Retinal pigment epithelial cell (primary cell): ENCODE measurements around the gene GALNT9.
A peak's percentile ranks its signal among the peaks of the same experiment; 100 is the strongest.

Experiments used
- DNase-seq: peaks from one replicate; pipeline ENCODE4 v3.0.0-alpha.2; 2010; ENCODE audit warnings: low read depth
- H3K4me3 ChIP-seq: 2 replicates; pipeline ENCODE4 v1.5.1; 2011; ENCODE audit warnings: mild to moderate bottlenecking, low read length, control low read depth, moderate library complexity
- TF ChIP-seq, protein P1 (sequence below): conservative IDR thresholded peaks from 2 replicates; pipeline ENCODE4 v1.5.1; 2011; ENCODE audit warnings: low read depth, low read length, control low read depth, inconsistent platforms

GALNT9 gene

DNA sequence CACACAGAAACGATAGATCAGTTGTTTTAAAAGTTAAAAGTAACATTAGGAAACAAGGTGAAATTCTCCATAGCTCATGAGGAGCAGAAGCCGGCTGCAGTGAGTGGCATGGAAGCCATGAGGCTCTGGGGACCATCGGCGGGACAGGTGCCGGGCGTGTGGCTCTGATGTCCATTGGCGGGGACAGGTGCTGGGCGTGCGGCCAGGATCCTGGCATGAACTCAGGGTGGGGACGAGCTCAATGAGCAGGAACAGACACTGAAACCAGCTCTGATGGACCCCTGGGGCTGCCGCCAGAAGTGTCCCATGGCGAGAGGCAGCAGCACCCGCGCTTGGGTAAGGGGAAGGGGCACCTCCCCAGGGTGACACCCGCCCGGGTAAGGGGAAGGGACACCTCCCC lies 110.1 kb downstream of the GALNT9 start:
- TF ChIP-seq, protein P1, sequence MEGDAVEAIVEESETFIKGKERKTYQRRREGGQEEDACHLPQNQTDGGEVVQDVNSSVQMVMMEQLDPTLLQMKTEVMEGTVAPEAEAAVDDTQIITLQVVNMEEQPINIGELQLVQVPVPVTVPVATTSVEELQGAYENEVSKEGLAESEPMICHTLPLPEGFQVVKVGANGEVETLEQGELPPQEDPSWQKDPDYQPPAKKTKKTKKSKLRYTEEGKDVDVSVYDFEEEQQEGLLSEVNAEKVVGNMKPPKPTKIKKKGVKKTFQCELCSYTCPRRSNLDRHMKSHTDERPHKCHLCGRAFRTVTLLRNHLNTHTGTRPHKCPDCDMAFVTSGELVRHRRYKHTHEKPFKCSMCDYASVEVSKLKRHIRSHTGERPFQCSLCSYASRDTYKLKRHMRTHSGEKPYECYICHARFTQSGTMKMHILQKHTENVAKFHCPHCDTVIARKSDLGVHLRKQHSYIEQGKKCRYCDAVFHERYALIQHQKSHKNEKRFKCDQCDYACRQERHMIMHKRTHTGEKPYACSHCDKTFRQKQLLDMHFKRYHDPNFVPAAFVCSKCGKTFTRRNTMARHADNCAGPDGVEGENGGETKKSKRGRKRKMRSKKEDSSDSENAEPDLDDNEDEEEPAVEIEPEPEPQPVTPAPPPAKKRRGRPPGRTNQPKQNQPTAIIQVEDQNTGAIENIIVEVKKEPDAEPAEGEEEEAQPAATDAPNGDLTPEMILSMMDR = no peak
- no peak overlapping the region for H3K4me3 ChIP-seq

DNA sequence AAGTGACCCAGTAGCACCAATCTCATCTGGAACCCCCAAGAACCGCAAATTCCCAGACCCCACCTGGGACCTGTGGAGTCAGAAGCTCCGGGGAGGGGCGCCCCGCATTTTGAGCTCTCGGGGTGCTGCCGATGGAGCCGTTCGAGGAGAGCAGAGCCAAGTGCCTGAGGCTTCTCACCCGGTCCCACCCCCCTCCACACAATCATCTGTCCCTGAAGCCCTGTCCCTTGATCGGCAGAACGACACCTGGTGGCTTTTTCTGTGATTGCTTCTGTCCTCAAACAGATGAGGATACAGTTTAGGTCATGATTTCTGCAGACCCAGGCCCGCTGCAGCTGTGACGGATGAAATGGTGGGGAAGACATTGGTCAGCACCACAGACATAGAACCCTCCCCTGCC lies 110.5 kb downstream of the GALNT9 start:
- TF ChIP-seq, protein P1 = peak; percentile 32
- no peak for DNase-seq
- no peak overlapping the region for H3K4me3 ChIP-seq

More for the DNA sequence above, 110.1 kb downstream of the GALNT9 start:
- DNase-seq = no peak

DNA sequence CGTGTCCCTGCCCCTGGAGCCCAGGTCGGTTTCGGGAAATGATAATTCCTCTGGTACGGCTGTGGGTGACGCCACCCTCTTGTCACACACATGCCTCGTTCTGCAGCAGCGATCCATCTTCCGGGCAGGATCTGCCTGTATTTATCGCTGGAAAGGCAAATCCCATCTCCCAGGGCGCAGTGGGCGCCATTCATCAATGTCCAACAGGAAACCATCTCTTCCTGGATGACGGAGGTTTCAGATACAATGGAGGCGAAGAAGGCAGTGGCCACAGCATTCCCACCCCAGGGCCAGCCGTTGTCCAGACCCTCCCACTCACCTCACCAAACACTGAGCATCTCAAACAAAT lies 110.9 kb downstream of the GALNT9 start:
- TF ChIP-seq, protein P1 = no peak
- DNase-seq = no peak
- no peak overlapping the region for H3K4me3 ChIP-seq

DNA sequence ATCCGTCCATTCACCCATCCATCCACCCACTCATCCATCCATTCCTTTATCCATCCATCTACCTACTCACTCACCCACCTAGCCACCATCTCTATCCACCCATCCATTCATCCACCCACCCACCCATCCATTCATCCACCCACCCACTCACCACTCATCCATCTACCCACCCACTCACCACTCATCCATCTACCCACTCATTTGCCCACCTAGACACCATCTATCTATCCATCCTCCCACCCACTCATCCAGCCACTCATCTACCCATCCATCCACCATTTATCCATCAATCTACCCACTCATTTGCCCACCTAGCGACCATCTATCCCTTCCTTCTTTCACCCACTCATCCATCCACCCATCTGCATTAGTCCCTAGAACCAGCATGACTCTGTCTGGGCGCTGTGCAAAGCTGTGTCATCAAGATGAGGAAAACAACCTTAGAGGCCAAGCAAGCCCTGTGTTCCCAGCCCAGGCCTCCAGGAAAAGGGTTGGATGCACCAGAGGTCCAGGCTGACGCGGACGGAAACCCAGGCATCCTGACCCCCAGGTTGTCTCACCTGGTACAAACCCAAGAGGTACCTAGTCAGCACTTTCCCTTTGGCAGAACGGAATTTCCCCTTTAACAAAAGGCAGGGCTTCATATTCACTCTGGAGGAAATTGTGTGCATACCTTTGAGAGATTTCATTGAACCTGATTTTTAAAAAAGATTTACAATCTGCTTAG lies 111.4 kb downstream of the GALNT9 start:
- H3K4me3 ChIP-seq = no peak overlapping the region
- TF ChIP-seq, protein P1 = no peak

DNA sequence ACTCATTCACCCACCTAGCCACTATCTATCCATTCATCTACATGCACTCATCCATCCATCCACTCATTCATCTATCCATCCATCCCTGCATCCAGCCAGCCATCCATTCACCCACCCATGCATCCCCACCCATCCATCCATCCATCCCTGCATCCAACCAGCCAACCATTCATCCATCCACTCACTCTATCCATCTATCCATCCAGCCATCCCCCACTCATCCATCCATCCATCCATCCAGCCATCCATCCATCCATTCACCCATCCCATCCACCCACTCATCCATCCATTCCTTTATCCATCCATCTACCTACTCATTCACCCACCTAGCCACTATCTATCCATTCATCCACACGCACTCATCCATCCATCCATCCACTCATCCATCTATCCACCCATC lies 112.0 kb downstream of the GALNT9 start:
- DNase-seq = no peak
- no peak overlapping the region for H3K4me3 ChIP-seq
- TF ChIP-seq, protein P1 = no peak

More for the DNA sequence above, 111.4 kb downstream of the GALNT9 start:
- no peak for DNase-seq

DNA sequence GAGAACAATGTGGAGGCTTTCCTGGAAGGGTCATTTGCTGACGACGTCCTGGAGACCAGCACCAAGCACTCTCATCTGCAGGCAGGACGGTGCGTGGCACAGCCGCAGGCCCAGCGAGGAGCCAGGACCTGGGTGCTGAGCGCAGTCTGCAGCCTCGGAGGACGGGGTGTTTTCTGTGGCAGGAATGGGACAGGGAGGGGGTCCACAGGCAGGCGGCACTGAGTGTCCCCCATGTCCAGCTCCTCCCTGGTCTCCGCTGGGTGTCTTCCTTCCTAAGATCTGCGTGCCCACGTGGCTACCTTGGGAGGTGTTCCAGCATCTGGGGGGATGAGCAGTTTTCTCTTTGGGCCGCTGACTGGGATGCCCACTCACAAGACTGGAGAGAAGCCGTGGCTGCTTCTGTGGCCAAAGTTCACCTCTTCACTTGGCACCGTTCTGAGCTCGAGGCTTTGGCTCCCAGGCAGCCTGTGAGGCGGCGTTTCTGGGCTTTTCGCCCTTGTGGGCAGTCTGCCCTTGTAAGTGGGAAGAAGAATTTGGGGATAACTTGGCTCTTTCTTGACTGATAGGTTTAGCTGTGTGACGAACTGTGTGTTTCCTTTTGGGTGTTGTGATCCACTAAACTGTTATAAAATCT lies 112.9 kb downstream of the GALNT9 start:
- DNase-seq = no peak
- H3K4me3 ChIP-seq = no peak overlapping the region
- TF ChIP-seq, protein P1 = no peak

DNA sequence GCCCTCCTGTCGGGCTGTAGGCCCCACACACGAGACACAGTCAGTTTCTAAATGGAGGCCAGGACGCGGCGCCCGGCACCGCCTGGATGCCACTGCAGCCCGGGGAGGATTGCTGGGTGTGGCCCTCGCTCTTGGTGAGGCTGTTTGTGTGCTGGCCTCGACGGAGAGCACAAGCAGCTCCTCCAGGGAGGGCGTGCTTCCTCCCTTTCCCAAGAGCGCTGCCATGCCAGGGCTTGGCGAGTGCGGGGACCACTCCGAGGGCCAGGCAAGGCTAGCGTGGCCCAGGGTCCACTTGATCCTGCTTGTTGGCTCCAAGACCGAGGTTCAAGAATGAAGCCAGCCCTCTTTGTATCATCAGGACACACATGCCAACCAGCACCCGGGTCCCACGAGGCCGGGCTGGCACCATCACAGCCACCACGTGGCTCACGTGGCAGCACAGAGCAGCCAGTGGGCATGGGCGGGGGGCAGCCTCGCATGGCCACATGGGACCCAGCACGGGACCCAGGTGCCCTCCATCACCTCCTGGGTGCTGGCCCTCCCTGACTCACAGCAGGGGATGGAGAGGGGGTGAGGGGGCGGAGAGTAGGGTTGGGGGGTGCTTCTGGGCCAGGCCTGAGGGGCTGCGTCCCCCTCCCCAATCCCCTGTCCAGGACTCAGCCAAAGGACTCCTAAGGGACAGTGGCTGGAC lies 113.9 kb downstream of the GALNT9 start:
- TF ChIP-seq, protein P1 = no peak
- no peak for DNase-seq

More for the DNA sequence above, 113.9 kb downstream of the GALNT9 start:
- no peak overlapping the region for H3K4me3 ChIP-seq
